ENCODE measurements around the gene PLCL1. TPM values are rescaled to one million over a fixed set of nuclear protein-coding genes. Genes with fewer than 3 reads are reported as not detected.
A peak's percentile ranks its signal among the peaks of the same experiment; 100 is the strongest.

The PLCL1 gene
- total and polyA plus RNA-seq, 10 of the 15 experiments (the other 5 are each of a cell fraction or from before 2014, with no cell fraction given), result 0.03 to 1.5 (median 0.22) TPM

DNA sequence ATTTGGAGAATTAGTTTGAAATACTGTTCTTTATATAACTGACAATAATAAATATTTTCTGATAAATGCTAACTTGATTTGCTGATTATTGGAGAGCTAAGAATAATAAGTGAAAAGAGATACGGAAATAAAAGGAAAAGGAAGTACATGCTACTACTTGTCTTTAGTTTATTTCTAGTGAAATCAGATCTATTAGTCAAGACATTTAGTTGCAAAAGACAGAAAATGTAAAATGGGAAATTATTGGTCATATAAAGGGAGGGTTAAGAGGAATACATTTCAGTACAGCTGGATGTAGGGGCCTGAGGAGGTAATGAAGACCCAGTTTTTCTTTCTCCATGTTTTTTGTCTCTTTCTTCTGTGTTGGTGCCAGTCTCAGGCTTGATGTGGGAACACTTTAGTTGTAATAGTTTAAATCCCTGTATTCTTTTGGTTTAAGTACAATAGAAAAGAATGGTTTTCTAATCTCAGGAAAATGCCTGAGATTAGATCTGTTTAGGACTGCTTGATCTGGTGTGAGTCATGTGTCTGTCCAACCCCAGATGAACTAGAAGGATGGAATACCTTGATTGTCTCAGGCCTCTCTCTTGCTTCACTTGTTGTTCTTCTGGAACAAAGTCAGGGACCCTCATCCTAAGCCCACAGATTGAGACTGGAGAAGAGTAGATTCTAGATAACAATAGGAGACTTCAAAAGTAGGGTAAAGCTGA is 58.0 kb downstream of the PLCL1 start (continued):
- TF ChIP-seq, protein P1, sequence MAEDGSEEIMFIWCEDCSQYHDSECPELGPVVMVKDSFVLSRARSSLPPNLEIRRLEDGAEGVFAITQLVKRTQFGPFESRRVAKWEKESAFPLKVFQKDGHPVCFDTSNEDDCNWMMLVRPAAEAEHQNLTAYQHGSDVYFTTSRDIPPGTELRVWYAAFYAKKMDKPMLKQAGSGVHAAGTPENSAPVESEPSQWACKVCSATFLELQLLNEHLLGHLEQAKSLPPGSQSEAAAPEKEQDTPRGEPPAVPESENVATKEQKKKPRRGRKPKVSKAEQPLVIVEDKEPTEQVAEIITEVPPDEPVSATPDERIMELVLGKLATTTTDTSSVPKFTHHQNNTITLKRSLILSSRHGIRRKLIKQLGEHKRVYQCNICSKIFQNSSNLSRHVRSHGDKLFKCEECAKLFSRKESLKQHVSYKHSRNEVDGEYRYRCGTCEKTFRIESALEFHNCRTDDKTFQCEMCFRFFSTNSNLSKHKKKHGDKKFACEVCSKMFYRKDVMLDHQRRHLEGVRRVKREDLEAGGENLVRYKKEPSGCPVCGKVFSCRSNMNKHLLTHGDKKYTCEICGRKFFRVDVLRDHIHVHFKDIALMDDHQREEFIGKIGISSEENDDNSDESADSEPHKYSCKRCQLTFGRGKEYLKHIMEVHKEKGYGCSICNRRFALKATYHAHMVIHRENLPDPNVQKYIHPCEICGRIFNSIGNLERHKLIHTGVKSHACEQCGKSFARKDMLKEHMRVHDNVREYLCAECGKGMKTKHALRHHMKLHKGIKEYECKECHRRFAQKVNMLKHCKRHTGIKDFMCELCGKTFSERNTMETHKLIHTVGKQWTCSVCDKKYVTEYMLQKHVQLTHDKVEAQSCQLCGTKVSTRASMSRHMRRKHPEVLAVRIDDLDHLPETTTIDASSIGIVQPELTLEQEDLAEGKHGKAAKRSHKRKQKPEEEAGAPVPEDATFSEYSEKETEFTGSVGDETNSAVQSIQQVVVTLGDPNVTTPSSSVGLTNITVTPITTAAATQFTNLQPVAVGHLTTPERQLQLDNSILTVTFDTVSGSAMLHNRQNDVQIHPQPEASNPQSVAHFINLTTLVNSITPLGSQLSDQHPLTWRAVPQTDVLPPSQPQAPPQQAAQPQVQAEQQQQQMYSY (CRISPR knock-in tag; IDR thresholded peaks at IDR 0.05), result no peak
- TF ChIP-seq SUZ12 (IDR thresholded peaks at IDR 0.05; ENCODE audit: unreplicated experiment) (no peak), NR2F1 (conservative IDR thresholded peaks at IDR 0.05) (no peak), HCFC1 (IDR thresholded peaks at IDR 0.05; ENCODE audit: low read length) (no peak), JUNB (IDR thresholded peaks at IDR 0.05) (no peak), CHD2 (IDR thresholded peaks at IDR 0.05; ENCODE audit: borderline replicate concordance, low read depth, low read length) (no peak), KLF5 (IDR thresholded peaks at IDR 0.05; ENCODE audit: partially characterized antibody) (no peak)

DNA sequence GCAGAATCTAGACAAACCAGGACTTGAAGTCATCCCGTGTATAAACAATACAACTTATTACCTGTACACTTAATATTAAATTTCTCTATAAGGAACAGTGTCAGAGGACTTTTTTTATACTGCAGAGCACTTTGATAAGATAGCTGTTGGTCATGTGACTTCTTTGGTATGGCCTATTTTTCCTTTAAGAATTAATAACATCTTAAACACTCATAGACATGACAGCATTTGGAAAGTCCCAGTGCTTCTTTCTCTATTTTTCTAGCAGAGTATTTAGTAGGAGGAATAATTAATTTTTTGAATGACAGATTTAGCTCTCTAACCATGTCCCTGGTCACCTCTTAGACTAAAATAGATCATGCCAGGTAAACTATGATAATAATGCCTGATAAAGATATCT is 59.4 kb downstream of the PLCL1 start:
- no peak for DNase-seq (ENCODE audit: low read depth, low spot score)
- Histone ChIP-seq H3K79me2 (ENCODE audit: control insufficient read depth, insufficient read depth, low read length) (no peaks in the 10 kb centered on the region), H3K9ac (ENCODE audit: control insufficient read depth, insufficient read depth, low read length) (no peak overlapping the region), H3K4me3 (no peak overlapping the region), H3K4me2 (ENCODE audit: control insufficient read depth, insufficient read depth) (no peak overlapping the region), H3K9me3 (replicated peaks; ENCODE audit: control insufficient read depth, insufficient read depth, low read length) (no peaks in the 10 kb centered on the region; the same call in 2 of the 3 replicates), H3K4me1 (ENCODE audit: control insufficient read depth, insufficient read depth, low read length) (no peaks in the 10 kb centered on the region), H3K36me3 (ENCODE audit: control insufficient read depth in 2 of 2, insufficient read depth in 2 of 2, low read length in 1 of 2) (no peaks in the 10 kb centered on the region), H3K27ac (ENCODE audit: control insufficient read depth, insufficient read depth) (no peak overlapping the region), H2AFZ (ENCODE audit: control insufficient read depth, low read depth, low read length) (no peak overlapping the region), H3K27me3 (replicated peaks in 1 of 2; ENCODE audit: control insufficient read depth in 2 of 2, insufficient read depth in 2 of 2, low read length in 1 of 2) (peaks cover 0 to 4% of the 10 kb centered on the region in 2 experiments; a peak in 1 of 4 replicates), H4K20me1 (ENCODE audit: control insufficient read depth, insufficient read depth) (no peaks in the 10 kb centered on the region)
- in situ Hi-C loops (cut with MboI) (no loop called here), intact Hi-C loops (cut with micrococcal nuclease; ENCODE audit: unreplicated experiment) (no loop called here)
- TF ChIP-seq RAD51 (IDR thresholded peaks at IDR 0.05) (peak; percentile 67), TCF12 (IDR thresholded peaks at IDR 0.05; ENCODE audit: low read depth, low read length) (no peak), LARP7 (IDR thresholded peaks at IDR 0.05) (no peak)
- WGBS (ENCODE audit: insufficient coverage, insufficient replicate concordance, low lambda C conversion rate, missing lambda C conversion rate), result 69% methylated on average over 1 of the region's 1 CpG
- SMC1A ChIA-PET (ENCODE audit: uncharacterized antibody, unreplicated experiment), result interaction anchor here (0.9 to 1.6 kb wide), 7 partner anchors 9 to 234 kb away, joined by 3 to 6 read pairs (median 3); no protein-coding TSS in a partner anchor
- RAD21 ChIA-PET (ENCODE audit: unreplicated experiment), result interaction anchor here (0.8 to 1.0 kb wide), 2 partner anchors 11 to 121 kb away, joined by 3 to 5 read pairs; no protein-coding TSS in a partner anchor
- CTCF ChIA-PET, result interaction anchor here (1.4 kb wide), 1 partner anchor 9 kb away, joined by 5 read pairs; no protein-coding TSS in a partner anchor
- no peak for ATAC-seq
- POLR2A ChIA-PET, result no interaction called here
- BruUV-seq (replicated peaks), result no TSS peak
- no peak for FAIRE-seq
